ENCODE data around the gene MYO5C.

MYO5C gene

DNA sequence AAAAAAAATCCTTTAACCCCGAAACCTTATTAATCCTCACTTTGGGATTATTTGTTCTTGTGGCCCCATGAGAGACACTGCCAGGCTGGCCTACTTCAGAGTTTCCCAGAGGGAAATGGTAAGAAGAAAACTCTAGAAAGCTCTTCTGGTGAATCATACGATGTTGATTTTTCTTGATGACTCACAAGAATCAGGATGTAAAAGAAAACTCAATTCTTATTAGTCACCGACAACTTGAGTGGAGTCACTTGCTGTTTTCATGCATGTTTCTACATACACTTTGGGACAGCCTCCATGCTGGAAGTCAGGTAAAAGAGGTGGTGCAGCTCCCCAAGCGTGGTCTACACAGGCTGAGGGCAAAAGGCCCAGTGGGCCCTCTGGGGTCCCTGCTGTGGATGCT lies 42.8 kb downstream of the MYO5C start:
- TF ChIP-seq, protein P1, sequence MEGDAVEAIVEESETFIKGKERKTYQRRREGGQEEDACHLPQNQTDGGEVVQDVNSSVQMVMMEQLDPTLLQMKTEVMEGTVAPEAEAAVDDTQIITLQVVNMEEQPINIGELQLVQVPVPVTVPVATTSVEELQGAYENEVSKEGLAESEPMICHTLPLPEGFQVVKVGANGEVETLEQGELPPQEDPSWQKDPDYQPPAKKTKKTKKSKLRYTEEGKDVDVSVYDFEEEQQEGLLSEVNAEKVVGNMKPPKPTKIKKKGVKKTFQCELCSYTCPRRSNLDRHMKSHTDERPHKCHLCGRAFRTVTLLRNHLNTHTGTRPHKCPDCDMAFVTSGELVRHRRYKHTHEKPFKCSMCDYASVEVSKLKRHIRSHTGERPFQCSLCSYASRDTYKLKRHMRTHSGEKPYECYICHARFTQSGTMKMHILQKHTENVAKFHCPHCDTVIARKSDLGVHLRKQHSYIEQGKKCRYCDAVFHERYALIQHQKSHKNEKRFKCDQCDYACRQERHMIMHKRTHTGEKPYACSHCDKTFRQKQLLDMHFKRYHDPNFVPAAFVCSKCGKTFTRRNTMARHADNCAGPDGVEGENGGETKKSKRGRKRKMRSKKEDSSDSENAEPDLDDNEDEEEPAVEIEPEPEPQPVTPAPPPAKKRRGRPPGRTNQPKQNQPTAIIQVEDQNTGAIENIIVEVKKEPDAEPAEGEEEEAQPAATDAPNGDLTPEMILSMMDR (IDR thresholded peaks at IDR 0.05; ENCODE audit: low read depth, low read length): no peak
- no peak for TF ChIP-seq EZH2phosphoT487 (IDR thresholded peaks at IDR 0.05; ENCODE audit: low read depth)
- no peak overlapping the region for H3K9ac ChIP-seq (ENCODE audit: low read length)
- no peak overlapping the region for H3K27ac ChIP-seq (ENCODE audit: low read length)
- no peaks in the 10 kb centered on the region for H3K27me3 ChIP-seq (ENCODE audit: low read depth, low read length)
- no peaks in the 10 kb centered on the region for H3K79me2 ChIP-seq (ENCODE audit: low read length)
- H2AFZ ChIP-seq (ENCODE audit: low read depth, low read length): no peak overlapping the region
- no peak overlapping the region for H3K4me2 ChIP-seq (ENCODE audit: low read length)
- peaks cover 45% of the 10 kb centered on the region for H3K4me1 ChIP-seq (ENCODE audit: low read length)
- H3K36me3 ChIP-seq (replicated peaks; ENCODE audit: low read depth, low read length): no peaks in the 10 kb centered on the region
- no peaks in the 10 kb centered on the region for H3K9me3 ChIP-seq (ENCODE audit: insufficient read depth, low read length)
- H4K20me1 ChIP-seq (ENCODE audit: insufficient read depth, low read length): no peaks in the 10 kb centered on the region
- no peak overlapping the region for H3K4me3 ChIP-seq (ENCODE audit: low read length)

DNA sequence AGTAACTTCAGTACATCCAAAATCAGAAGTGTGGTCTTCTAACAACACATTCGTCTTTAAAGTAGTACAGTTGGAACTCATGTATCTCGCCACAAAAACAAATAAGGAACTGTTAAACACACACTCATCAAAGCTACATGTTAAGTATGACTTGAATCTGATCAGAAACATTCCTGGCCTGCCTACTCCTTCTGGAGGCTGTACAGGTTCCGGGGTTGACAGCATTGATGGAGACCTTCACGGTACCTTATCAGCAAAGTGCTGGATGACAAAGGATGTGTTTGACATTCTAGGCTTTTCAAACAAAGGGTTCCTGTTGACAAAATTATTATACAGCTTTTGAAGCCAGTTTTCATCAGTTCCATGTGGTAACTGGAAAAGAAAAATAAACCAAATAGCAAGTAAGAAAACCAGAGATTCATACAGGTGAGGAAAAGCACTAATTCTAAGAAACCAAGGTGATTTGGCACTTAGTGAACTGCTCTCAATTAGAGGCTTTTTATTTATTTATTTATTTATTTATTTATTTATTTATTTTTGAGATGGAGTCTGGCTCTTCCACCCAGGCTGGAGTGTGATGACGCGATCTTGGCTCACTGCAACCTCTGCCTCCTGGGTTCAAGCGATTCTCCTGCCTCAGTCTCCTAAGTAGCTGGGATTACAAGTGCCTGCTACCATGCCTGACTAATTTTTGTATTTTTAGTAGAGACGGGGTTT lies 44.3 kb downstream of the MYO5C start:
- H3K4me1 ChIP-seq (ENCODE audit: low read length): peaks cover 31% of the 10 kb centered on the region
- no peaks in the 10 kb centered on the region for H3K9me3 ChIP-seq (ENCODE audit: insufficient read depth, low read length)
- no peak overlapping the region for H3K9ac ChIP-seq (ENCODE audit: low read length)
- H3K79me2 ChIP-seq (ENCODE audit: low read length): no peaks in the 10 kb centered on the region
- H3K4me2 ChIP-seq (ENCODE audit: low read length): no peak overlapping the region
- H4K20me1 ChIP-seq (ENCODE audit: insufficient read depth, low read length): no peaks in the 10 kb centered on the region
- H3K27ac ChIP-seq (ENCODE audit: low read length): no peak overlapping the region
- no peak for TF ChIP-seq EZH2phosphoT487 (IDR thresholded peaks at IDR 0.05; ENCODE audit: low read depth)
- TF ChIP-seq, protein P1 (IDR thresholded peaks at IDR 0.05; ENCODE audit: low read depth, low read length): no peak
- H3K27me3 ChIP-seq (ENCODE audit: low read depth, low read length): no peaks in the 10 kb centered on the region
- no peak overlapping the region for H2AFZ ChIP-seq (ENCODE audit: low read depth, low read length)
- no peaks in the 10 kb centered on the region for H3K36me3 ChIP-seq (replicated peaks; ENCODE audit: low read depth, low read length)
- no peak overlapping the region for H3K4me3 ChIP-seq (ENCODE audit: low read length)

DNA sequence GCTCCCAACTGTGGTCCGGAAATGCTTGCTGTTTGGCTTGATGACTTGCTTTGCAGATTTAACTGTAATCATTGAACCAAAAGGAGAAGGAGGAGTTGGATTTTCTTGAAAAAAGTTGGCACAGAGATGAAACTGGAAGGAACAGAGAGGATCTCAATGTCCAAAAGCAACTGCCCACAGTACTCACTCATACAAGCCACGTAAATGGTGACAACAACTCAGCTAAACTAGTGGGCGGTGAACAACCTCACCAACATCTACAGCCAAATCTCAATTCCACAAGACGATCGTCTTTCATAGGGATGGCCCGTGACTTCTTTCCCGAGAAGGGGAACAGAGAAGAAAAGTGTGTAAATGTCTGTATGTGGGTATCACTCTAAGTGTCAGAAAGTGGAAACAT lies 48.1 kb downstream of the MYO5C start:
- Histone ChIP-seq H3K79me2 (ENCODE audit: low read length) (no peaks in the 10 kb centered on the region), H3K4me2 (ENCODE audit: low read length) (no peak overlapping the region), H3K4me1 (ENCODE audit: low read length) (peaks cover 9% of the 10 kb centered on the region), H3K4me3 (ENCODE audit: low read length) (no peak overlapping the region), H4K20me1 (ENCODE audit: insufficient read depth, low read length) (no peaks in the 10 kb centered on the region), H3K9me3 (ENCODE audit: insufficient read depth, low read length) (no peaks in the 10 kb centered on the region), H2AFZ (ENCODE audit: low read depth, low read length) (no peak overlapping the region), H3K27ac (ENCODE audit: low read length) (no peak overlapping the region), H3K36me3 (replicated peaks; ENCODE audit: low read depth, low read length) (no peaks in the 10 kb centered on the region), H3K27me3 (ENCODE audit: low read depth, low read length) (no peaks in the 10 kb centered on the region), H3K9ac (ENCODE audit: low read length) (no peak overlapping the region)
- TF ChIP-seq, protein P1 (IDR thresholded peaks at IDR 0.05; ENCODE audit: low read depth, low read length): no peak
- no peak for TF ChIP-seq EZH2phosphoT487 (IDR thresholded peaks at IDR 0.05; ENCODE audit: low read depth)

DNA sequence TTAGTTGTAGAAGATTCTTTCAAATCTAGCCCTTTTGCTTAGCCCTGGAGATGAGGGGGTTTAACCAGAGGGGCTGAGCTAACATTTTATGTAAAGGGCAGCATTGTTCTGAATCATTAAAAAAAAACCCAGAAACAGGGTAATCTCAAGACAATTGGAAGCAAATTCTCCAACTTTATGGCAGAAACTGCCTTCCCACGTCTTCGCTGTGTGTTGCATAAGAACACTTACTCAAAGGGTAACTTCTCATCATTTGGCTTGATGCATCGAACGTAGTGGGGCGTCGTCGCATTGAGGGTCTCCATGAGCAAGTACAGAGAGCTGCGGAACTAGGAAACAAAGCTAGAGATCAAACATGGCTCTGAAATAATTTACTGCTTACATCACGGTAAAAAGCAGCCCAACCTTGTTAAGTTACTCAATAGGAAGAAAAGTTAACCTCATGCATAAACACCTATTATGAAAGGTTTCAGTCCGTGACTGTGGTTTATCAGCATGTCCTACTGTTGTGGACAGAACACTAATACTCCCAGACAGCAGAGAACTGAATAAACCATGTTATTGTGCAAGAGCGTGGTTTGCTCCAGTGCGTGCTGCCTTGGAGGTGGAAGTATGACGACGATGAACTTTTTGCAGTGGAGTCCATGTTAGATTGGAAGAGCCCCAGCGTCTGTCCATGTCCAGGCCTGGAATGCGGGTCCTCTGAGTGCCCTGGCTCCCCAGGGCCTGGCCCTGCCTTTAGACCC lies 48.7 kb downstream of the MYO5C start:
- Histone ChIP-seq H3K27me3 (ENCODE audit: low read depth, low read length) (no peaks in the 10 kb centered on the region), H3K36me3 (replicated peaks; ENCODE audit: low read depth, low read length) (no peaks in the 10 kb centered on the region), H3K4me1 (ENCODE audit: low read length) (peaks cover 9% of the 10 kb centered on the region), H3K9me3 (ENCODE audit: insufficient read depth, low read length) (no peaks in the 10 kb centered on the region), H4K20me1 (ENCODE audit: insufficient read depth, low read length) (no peaks in the 10 kb centered on the region), H3K4me3 (ENCODE audit: low read length) (no peak overlapping the region), H3K9ac (ENCODE audit: low read length) (no peak overlapping the region), H3K79me2 (ENCODE audit: low read length) (no peaks in the 10 kb centered on the region), H3K4me2 (ENCODE audit: low read length) (no peak overlapping the region), H3K27ac (ENCODE audit: low read length) (no peak overlapping the region), H2AFZ (ENCODE audit: low read depth, low read length) (no peak overlapping the region)
- TF ChIP-seq, protein P1 (IDR thresholded peaks at IDR 0.05; ENCODE audit: low read depth, low read length): no peak
- TF ChIP-seq EZH2phosphoT487 (IDR thresholded peaks at IDR 0.05; ENCODE audit: low read depth): no peak

Data from OCI-LY3 (cell line).